Measurements from ENCODE around the gene ZNF18.

DNA sequence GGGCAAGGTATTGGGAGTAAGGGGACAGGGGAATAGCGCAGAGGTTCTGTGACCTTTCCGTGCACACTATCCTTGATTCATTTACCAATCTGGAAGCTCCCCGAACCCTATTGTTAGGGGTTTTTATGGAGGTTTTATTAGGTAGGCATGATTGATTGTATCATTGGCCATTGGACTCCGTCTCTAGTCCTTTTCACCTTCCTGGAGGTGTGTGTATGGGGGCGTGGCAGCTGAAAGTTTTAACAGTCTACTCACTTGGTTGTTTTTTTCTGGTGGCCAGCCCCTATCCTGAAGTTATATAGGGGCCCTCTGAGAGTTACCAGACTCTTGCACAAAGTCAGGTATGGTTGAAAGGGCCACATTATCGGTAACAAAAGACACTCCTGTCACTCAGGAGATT is 46.4 kb upstream of the ZNF18 start:
- TF ChIP-seq CTCF (conservative IDR thresholded peaks at IDR 0.05 in 1 of 2, IDR thresholded peaks at IDR 0.05 in 1 of 2; ENCODE audit: low read depth in 1 of 2, low read length in 2 of 2) (no peak), EZH2 (IDR thresholded peaks at IDR 0.05; ENCODE audit: low read length, missing control alignments) (no peak)
